IMR-90 (cell line): ENCODE results near the gene RPS6KA4. TPM values are rescaled to one million over a fixed set of nuclear protein-coding genes. Genes with fewer than 3 reads are reported as not detected.

ENCODE experiments used
- ATAC-seq: fragments of 200-7000 bp; cut with Tn5 transposase; 2 replicates; pipeline ENCODE4 v1.9.1; 2020; ENCODE audit warnings: low read depth, mild to moderate bottlenecking, moderate library complexity
- BruUV-seq: library from RNA; stranded (reverse); fragments of 400-500 nt; replicated peaks from 2 replicates; lab custom pipeline; 2021; lab: Mats Ljungman, UMichigan
- CTCF ChIA-PET: fragments of 300-600 bp; formaldehyde crosslinking; extraction: SDS; loops from one replicate; lab custom pipeline; 2021; ENCODE audit warnings: antibody characterized with exemption; lab: Yijun Ruan, JAX
- POLR2A ChIA-PET: fragments of 300-600 bp; sonication (Branson Sonifier 250); formaldehyde crosslinking; loops from one replicate; lab custom pipeline; 2022; ENCODE audit warnings: antibody characterized with exemption; ENCODE audit not compliant: unreplicated experiment; lab: Charles Lee
- DNase-seq: peaks from one replicate; pipeline ENCODE4 v3.0.0; 2013
- H2AFZ ChIP-seq: replicated peaks from 2 replicates; pipeline ENCODE3; 2013; ENCODE audit warnings: low read length, mild to moderate bottlenecking; ENCODE audit not compliant: poor library complexity
- H2AK5ac ChIP-seq: 2 replicates; pipeline ENCODE4 v1.6.1; 2013; ENCODE audit warnings: low read depth, low read length, inconsistent platforms
- H2AK9ac ChIP-seq: replicated peaks from 2 replicates; pipeline ENCODE3; 2013; ENCODE audit warnings: mild to moderate bottlenecking, low read depth, low read length, moderate library complexity; ENCODE audit not compliant: poor library complexity
- H2BK120ac ChIP-seq: 2 replicates; pipeline ENCODE4 v1.6.1; 2013; ENCODE audit warnings: low read depth, low read length, inconsistent platforms
- H2BK15ac ChIP-seq: 3 replicates; pipeline ENCODE4 v1.6.1; 2013; ENCODE audit warnings: low read depth, low read length, inconsistent platforms
- H2BK20ac ChIP-seq: 2 replicates; pipeline ENCODE4 v1.6.1; 2013; ENCODE audit warnings: low read depth, mild to moderate bottlenecking, inconsistent platforms, low read length, moderate library complexity
- H2BK5ac ChIP-seq: 2 replicates; pipeline ENCODE4 v1.6.1; 2013; ENCODE audit warnings: mild to moderate bottlenecking, low read depth, low read length, inconsistent platforms; ENCODE audit not compliant: poor library complexity, severe bottlenecking
- H3K14ac ChIP-seq: replicated peaks from 2 replicates; pipeline ENCODE4 v1.6.1; 2013; ENCODE audit warnings: low read depth, low read length, inconsistent platforms
- H3K18ac ChIP-seq: 2 replicates; pipeline ENCODE4 v1.6.1; 2013; ENCODE audit warnings: low read depth, low read length, control low read depth
- H3K23ac ChIP-seq: 2 replicates; pipeline ENCODE4 v1.6.1; 2013; ENCODE audit warnings: low read depth, low read length, inconsistent platforms
- H3K27ac ChIP-seq: 2 replicates; pipeline ENCODE4 v1.5.1; 2013; ENCODE audit warnings: mild to moderate bottlenecking, control low read depth, low read length; ENCODE audit not compliant: insufficient read depth
- H3K27me3 ChIP-seq: 2 replicates; pipeline ENCODE4 v1.6.1; 2013; ENCODE audit warnings: low read length; ENCODE audit not compliant: control insufficient read depth, insufficient read depth
- H3K36me3 ChIP-seq: 2 replicates; pipeline ENCODE4 v1.6.1; 2013; ENCODE audit warnings: low read length, mixed read lengths; ENCODE audit not compliant: control insufficient read depth, insufficient read depth
- H3K4ac ChIP-seq: 2 replicates; pipeline ENCODE4 v1.6.1; 2013; ENCODE audit warnings: low read depth, low read length, inconsistent platforms
- H3K4me1 ChIP-seq: 2 replicates; pipeline ENCODE4 v1.6.1; 2013; ENCODE audit warnings: low read length, mixed read lengths; ENCODE audit not compliant: control insufficient read depth, insufficient read depth
- H3K4me2 ChIP-seq: 2 replicates; pipeline ENCODE4 v1.6.1; 2013; ENCODE audit warnings: low read depth, mild to moderate bottlenecking, control low read depth, low read length, moderate library complexity
- H3K4me3 ChIP-seq: 2 replicates; pipeline ENCODE4 v1.5.1; 2013; ENCODE audit warnings: low read depth, mild to moderate bottlenecking, control low read depth, low read length, moderate library complexity; ENCODE audit not compliant: insufficient read depth
- H3K56ac ChIP-seq: 2 replicates; pipeline ENCODE4 v1.6.1; 2013; ENCODE audit warnings: low read length, inconsistent platforms; ENCODE audit not compliant: insufficient read depth; ENCODE audit errors: extremely low read depth
- H3K79me1 ChIP-seq, 2 experiments: 2 replicates each; pipeline ENCODE4 v1.6.1; 2013; ENCODE audit warnings: low read length in 2 of 2, inconsistent platforms in 1 of 2, low read depth in 1 of 2
- H3K9ac ChIP-seq: 2 replicates; pipeline ENCODE4 v1.6.1; 2013; ENCODE audit warnings: low read depth, low read length, control low read depth
- H3K9me1 ChIP-seq: 2 replicates; pipeline ENCODE4 v1.6.1; 2013; ENCODE audit warnings: low read length, inconsistent platforms; ENCODE audit not compliant: insufficient read depth
- H3K9me3 ChIP-seq: 2 replicates; pipeline ENCODE4 v1.6.1; 2013; ENCODE audit warnings: low read length; ENCODE audit not compliant: control insufficient read depth, insufficient read depth
- H4K20me1 ChIP-seq: 2 replicates; pipeline ENCODE4 v1.6.1; 2013; ENCODE audit warnings: low read length, inconsistent platforms; ENCODE audit not compliant: insufficient read depth
- H4K5ac ChIP-seq: 2 replicates; pipeline ENCODE4 v1.6.1; 2013; ENCODE audit warnings: mild to moderate bottlenecking, low read depth, low read length, control low read depth
- H4K8ac ChIP-seq, 2 experiments: 2 replicates each; pipeline ENCODE4 v1.6.1; 2013; ENCODE audit warnings: low read depth in 2 of 2, low read length in 2 of 2, control low read depth in 1 of 2, inconsistent platforms in 1 of 2
- H4K91ac ChIP-seq: 2 replicates; pipeline ENCODE4 v1.6.1; 2013; ENCODE audit warnings: low read depth, low read length, inconsistent platforms; ENCODE audit not compliant: insufficient read depth
- BHLHE40 ChIP-seq: fragments of 150-350 bp; IDR thresholded peaks from 2 replicates; pipeline ENCODE4 v1.6.1; 2016; ENCODE audit warnings: mild to moderate bottlenecking, low read depth, low read length
- CEBPB ChIP-seq: IDR thresholded peaks from 2 replicates; pipeline ENCODE4 v1.6.1; 2012; ENCODE audit warnings: low read depth, low read length, improper control_type of control experiment
- ELK1 ChIP-seq: fragments of 150-350 bp; IDR thresholded peaks from 2 replicates; pipeline ENCODE4 v1.6.1; 2016; ENCODE audit warnings: low read depth, mild to moderate bottlenecking, low read length, moderate library complexity, borderline replicate concordance
- FOS ChIP-seq: fragments of 150-350 bp; IDR thresholded peaks from 2 replicates; pipeline ENCODE4 v1.6.1; 2016; ENCODE audit warnings: low read depth, low read length
- MAZ ChIP-seq: IDR thresholded peaks from 2 replicates; pipeline ENCODE4 v1.6.1; 2012; ENCODE audit warnings: low read depth, mild to moderate bottlenecking, low read length, improper control_type of control experiment, moderate library complexity, borderline replicate concordance
- MXI1 ChIP-seq: IDR thresholded peaks from 2 replicates; pipeline ENCODE4 v1.6.1; 2012; ENCODE audit warnings: low read depth, mild to moderate bottlenecking, low read length, moderate library complexity, borderline replicate concordance
- NFE2L2 ChIP-seq: fragments of 150-350 bp; IDR thresholded peaks from 2 replicates; pipeline ENCODE4 v1.6.1; 2016; ENCODE audit warnings: low read depth, mild to moderate bottlenecking, low read length
- POLR2A ChIP-seq: IDR thresholded peaks from 2 replicates; pipeline ENCODE4 v1.6.1; 2012; ENCODE audit warnings: mild to moderate bottlenecking, low read depth, low read length
- RAD21 ChIP-seq: IDR thresholded peaks from 2 replicates; pipeline ENCODE4 v1.6.1; 2012; ENCODE audit warnings: low read length, improper control_type of control experiment
- RCOR1 ChIP-seq: IDR thresholded peaks from 2 replicates; pipeline ENCODE4 v1.6.1; 2012; ENCODE audit warnings: mild to moderate bottlenecking, low read length, improper control_type of control experiment; ENCODE audit not compliant: insufficient replicate concordance
- USF2 ChIP-seq: fragments of 150-350 bp; IDR thresholded peaks from 2 replicates; pipeline ENCODE4 v1.6.1; 2017; ENCODE audit warnings: mild to moderate bottlenecking, antibody characterized with exemption, low read length, low read depth
- WGBS, 2 experiments: methylation state at CpG; one replicate each; pipeline versions ENCODE4 v1.1.5 to v1.1.7; 2013; ENCODE audit warnings: missing lambda C conversion rate in 2 of 2; ENCODE audit not compliant: insufficient read length in 1 of 2; ENCODE audit errors: extremely low coverage in 2 of 2; 5-methylcytosine and 5-hydroxymethylcytosine counted together
- dilution Hi-C: fragments of 300-500 bp; cut with HindIII; formaldehyde crosslinking; loops from one replicate; pipeline ENCODE4 v1.14.3; 2018; ENCODE audit warnings: low sequenced_read_pairs; ENCODE audit not compliant: unreplicated experiment
- in situ Hi-C: fragments of 300-500 bp; cut with MboI; formaldehyde crosslinking; loops from 3 replicates; pipeline ENCODE4 v1.14.3; 2019; ENCODE audit warnings: low sequenced_read_pairs, inconsistent platforms, mixed read lengths
- intact Hi-C: fragments of 100-400 bp; cut with micrococcal nuclease; formaldehyde crosslinking; loops from 2 replicates; pipeline ENCODE4 v1.10.0; 2022
- polyA plus RNA-seq, 3 experiments: library from polyadenylated mRNA; depleted of rRNA; stranded (reverse); fragments of >200 nt; gene quantifications; 2 replicates each; pipeline ENCODE4 v1.2.3, GENCODE V29; 2012; ENCODE audit warnings: low replicate concordance in 1 of 3
- total RNA-seq: library from RNA; depleted of rRNA; stranded (reverse); fragments of >200 nt; gene quantifications from 2 replicates; pipeline ENCODE4 v1.2.3, GENCODE V29; 2012

The RPS6KA4 gene
- total and polyA plus RNA-seq, 2 of the 4 experiments (the other 2 are of a cell fraction): 38.8 to 52.9 TPM

GRCh38 chr11:64403106-64403505 is 44.1 kb downstream of the RPS6KA4 start:
- Histone ChIP-seq H3K14ac (no peak overlapping the region), H3K9me1 (no peaks in the 10 kb centered on the region), H2AFZ (no peak overlapping the region), H3K27ac (no peak overlapping the region), H2AK5ac (no peak overlapping the region), H3K4me2 (no peak overlapping the region), H2BK20ac (no peak overlapping the region), H2BK5ac (no peak overlapping the region), H2AK9ac (no peak overlapping the region), H4K20me1 (no peaks in the 10 kb centered on the region), H3K4me1 (no peaks in the 10 kb centered on the region), H3K18ac (no peak overlapping the region), H3K4me3 (no peak overlapping the region), H3K4ac (no peak overlapping the region), H3K56ac (no peak overlapping the region), H2BK120ac (no peak overlapping the region), H3K79me1 (no peaks in the 10 kb centered on the region), H4K91ac (no peak overlapping the region), H4K8ac (no peak overlapping the region), H3K23ac (no peak overlapping the region), H2BK15ac (no peak overlapping the region), H3K9me3 (peaks cover 5% of the 10 kb centered on the region), H3K36me3 (no peaks in the 10 kb centered on the region), H4K5ac (no peak overlapping the region), H3K27me3 (peaks cover 32% of the 10 kb centered on the region), H3K9ac (no peak overlapping the region)
- dilution Hi-C loops: no loop called here
- ChIA-PET CTCF (no interaction called here), POLR2A (no interaction called here)
- TF ChIP-seq BHLHE40 (no peak), MAZ (no peak), RAD21 (no peak), USF2 (no peak), ELK1 (no peak), CEBPB (no peak), MXI1 (no peak), NFE2L2 (no peak), RCOR1 (no peak), POLR2A (no peak), FOS (no peak)
- ATAC-seq: no peak
- no peak for DNase-seq
- intact Hi-C loops: no loop called here
- in situ Hi-C loops: no loop called here
- no CpG with 5 or more reads among the region's 5 CpGs for WGBS, 2 experiments
- no TSS peak for BruUV-seq
